UCSD-AML1 (cell line): ENCODE data around the gene RPS4Y2.

Experiments used
- DNase-seq: peaks from one replicate; lab custom pipeline; 2025; ENCODE audit not compliant: unreplicated experiment; lab: John Stamatoyannopoulos, UW

The RPS4Y2 gene

DNA sequence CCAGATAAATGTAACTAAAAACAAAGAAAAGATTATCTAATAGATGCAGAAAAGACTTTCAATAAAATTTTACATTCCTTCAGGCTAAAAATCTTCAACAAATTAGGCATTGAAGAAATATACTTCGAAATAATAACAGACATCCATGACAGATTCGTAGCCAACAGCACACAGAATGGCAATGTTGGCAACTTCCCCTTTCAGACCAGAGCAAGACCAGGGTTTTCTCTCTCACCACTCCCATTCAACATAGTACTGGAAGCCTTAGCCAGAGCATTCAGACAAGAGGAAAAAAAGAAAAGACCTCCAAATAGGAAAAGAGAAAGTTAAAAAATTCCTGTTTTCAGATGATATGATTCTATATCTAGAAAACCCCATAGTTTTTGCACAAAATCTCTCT, 61.2 kb downstream of the RPS4Y2 start:
- no peak for DNase-seq
